Sigmoid colon (tissue), 3 donors: Measurements from ENCODE around the gene STOX2.

ENCODE experiments used
- POLR2A ChIP-seq, 2 donors: fragments of 450-650 bp; IDR thresholded peaks; one replicate each; pipeline ENCODE4 v1.6.1; 2016; ENCODE audit warnings: antibody characterized with exemption in 2 of 2, mild to moderate bottlenecking in 2 of 2, moderate library complexity in 2 of 2
- TF ChIP-seq, protein P1 (sequence below), 4 experiments: fragments of 450-650 bp in 3 of 4; fragments of 200-600 bp in 1 of 4; IDR thresholded peaks; one replicate each; pipeline ENCODE4 v1.5.1; 2016 to 2019; ENCODE audit warnings: antibody characterized with exemption in 4 of 4, mild to moderate bottlenecking in 3 of 4, moderate library complexity in 2 of 4

DNA sequence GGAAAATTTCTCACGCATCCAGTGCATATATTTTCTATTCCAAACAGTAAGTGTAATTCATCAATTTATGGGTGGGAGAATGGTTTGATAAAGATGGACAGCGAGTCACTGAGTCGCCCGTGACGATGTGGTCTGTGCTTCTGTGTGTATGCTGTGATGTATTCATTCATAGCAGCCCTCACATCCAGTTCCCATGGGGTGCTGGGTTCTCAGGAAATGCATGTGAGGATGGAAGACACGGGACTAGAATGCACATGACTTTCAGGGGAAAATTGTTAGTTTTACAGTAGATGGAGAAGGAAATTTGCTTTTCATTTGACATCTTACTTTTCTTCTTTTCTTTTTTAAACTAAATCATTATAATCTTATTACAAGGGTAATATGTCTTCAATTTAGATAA, 152.9 kb downstream of the STOX2 start:
- TF ChIP-seq POLR2A (IDR thresholded peaks at IDR 0.05) = no peak
- TF ChIP-seq, protein P1, sequence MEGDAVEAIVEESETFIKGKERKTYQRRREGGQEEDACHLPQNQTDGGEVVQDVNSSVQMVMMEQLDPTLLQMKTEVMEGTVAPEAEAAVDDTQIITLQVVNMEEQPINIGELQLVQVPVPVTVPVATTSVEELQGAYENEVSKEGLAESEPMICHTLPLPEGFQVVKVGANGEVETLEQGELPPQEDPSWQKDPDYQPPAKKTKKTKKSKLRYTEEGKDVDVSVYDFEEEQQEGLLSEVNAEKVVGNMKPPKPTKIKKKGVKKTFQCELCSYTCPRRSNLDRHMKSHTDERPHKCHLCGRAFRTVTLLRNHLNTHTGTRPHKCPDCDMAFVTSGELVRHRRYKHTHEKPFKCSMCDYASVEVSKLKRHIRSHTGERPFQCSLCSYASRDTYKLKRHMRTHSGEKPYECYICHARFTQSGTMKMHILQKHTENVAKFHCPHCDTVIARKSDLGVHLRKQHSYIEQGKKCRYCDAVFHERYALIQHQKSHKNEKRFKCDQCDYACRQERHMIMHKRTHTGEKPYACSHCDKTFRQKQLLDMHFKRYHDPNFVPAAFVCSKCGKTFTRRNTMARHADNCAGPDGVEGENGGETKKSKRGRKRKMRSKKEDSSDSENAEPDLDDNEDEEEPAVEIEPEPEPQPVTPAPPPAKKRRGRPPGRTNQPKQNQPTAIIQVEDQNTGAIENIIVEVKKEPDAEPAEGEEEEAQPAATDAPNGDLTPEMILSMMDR (IDR thresholded peaks at IDR 0.05) = no peak
